ENCODE results near the gene FDX2. TPM values are rescaled to one million over a fixed set of nuclear protein-coding genes. Genes with fewer than 3 reads are reported as not detected.

FDX2 gene
- total RNA-seq, 1 experiment from 2014 or later, result 18.9 TPM

GRCh38 chr19:10362259-10362658, 46.4 kb upstream of the FDX2 start:
- no TSS peak for BruUV-seq (replicated peaks)
- no peaks in the 10 kb centered on the region for H3K4me1 Mint-ChIP-seq (ENCODE audit: low read depth, unreplicated experiment)
- peaks cover 25% of the 10 kb centered on the region for H3K36me3 Mint-ChIP-seq (ENCODE audit: insufficient read depth, unreplicated experiment)
- no peaks in the 10 kb centered on the region for H3K27me3 Mint-ChIP-seq (ENCODE audit: unreplicated experiment)
- TF ChIP-seq CTCF (IDR thresholded peaks at IDR 0.05; ENCODE audit: unreplicated experiment), result no peak
- H3K4me3 Mint-ChIP-seq (ENCODE audit: low read depth, unreplicated experiment), result no peak overlapping the region
- intact Hi-C loops (cut with micrococcal nuclease; ENCODE audit: unreplicated experiment), result no loop called here
- CTCF ChIA-PET, result no interaction called here
- H3K27ac Mint-ChIP-seq (ENCODE audit: unreplicated experiment), result no peak overlapping the region
- H3K9me3 Mint-ChIP-seq (ENCODE audit: low read depth, unreplicated experiment), result no peaks in the 10 kb centered on the region
- DNase-seq, result no peak

GRCh38 chr19:10361569-10362011, 45.8 kb upstream of the FDX2 start:
- Mint-ChIP-seq H3K4me1 (ENCODE audit: low read depth, unreplicated experiment) (no peaks in the 10 kb centered on the region), H3K27ac (ENCODE audit: unreplicated experiment) (no peak overlapping the region), H3K9me3 (ENCODE audit: low read depth, unreplicated experiment) (no peaks in the 10 kb centered on the region), H3K4me3 (ENCODE audit: low read depth, unreplicated experiment) (no peak overlapping the region), H3K36me3 (ENCODE audit: insufficient read depth, unreplicated experiment) (peaks cover 23% of the 10 kb centered on the region), H3K27me3 (ENCODE audit: unreplicated experiment) (no peaks in the 10 kb centered on the region)
- no TSS peak for BruUV-seq (replicated peaks)
- CTCF ChIA-PET, result no interaction called here
- intact Hi-C loops (cut with micrococcal nuclease; ENCODE audit: unreplicated experiment), result no loop called here
- no peak for DNase-seq
- no peak for TF ChIP-seq CTCF (IDR thresholded peaks at IDR 0.05; ENCODE audit: unreplicated experiment)

GRCh38 chr19:10356431-10356830, 40.6 kb upstream of the FDX2 start:
- H3K9me3 Mint-ChIP-seq (ENCODE audit: low read depth, unreplicated experiment), result no peaks in the 10 kb centered on the region
- TF ChIP-seq CTCF (IDR thresholded peaks at IDR 0.05; ENCODE audit: unreplicated experiment), result no peak
- no peak for DNase-seq
- intact Hi-C loops (cut with micrococcal nuclease; ENCODE audit: unreplicated experiment), result no loop called here
- no TSS peak for BruUV-seq (replicated peaks)
- no peaks in the 10 kb centered on the region for H3K27me3 Mint-ChIP-seq (ENCODE audit: unreplicated experiment)
- no peak overlapping the region for H3K4me3 Mint-ChIP-seq (ENCODE audit: low read depth, unreplicated experiment)
- no peak overlapping the region for H3K27ac Mint-ChIP-seq (ENCODE audit: unreplicated experiment)
- H3K4me1 Mint-ChIP-seq (ENCODE audit: low read depth, unreplicated experiment), result no peaks in the 10 kb centered on the region
- H3K36me3 Mint-ChIP-seq (ENCODE audit: insufficient read depth, unreplicated experiment), result peaks cover 26% of the 10 kb centered on the region
- CTCF ChIA-PET, result no interaction called here

GRCh38 chr19:10353793-10354391, 38.1 kb upstream of the FDX2 start:
- peak; percentile 16 for DNase-seq
- no peak for TF ChIP-seq CTCF (IDR thresholded peaks at IDR 0.05; ENCODE audit: unreplicated experiment)
- intact Hi-C loops (cut with micrococcal nuclease; ENCODE audit: unreplicated experiment), result no loop called here
- Mint-ChIP-seq H3K9me3 (ENCODE audit: low read depth, unreplicated experiment) (no peaks in the 10 kb centered on the region), H3K4me3 (ENCODE audit: low read depth, unreplicated experiment) (no peak overlapping the region), H3K36me3 (ENCODE audit: insufficient read depth, unreplicated experiment) (peaks cover 15% of the 10 kb centered on the region), H3K27me3 (ENCODE audit: unreplicated experiment) (no peaks in the 10 kb centered on the region), H3K4me1 (ENCODE audit: low read depth, unreplicated experiment) (no peaks in the 10 kb centered on the region), H3K27ac (ENCODE audit: unreplicated experiment) (no peak overlapping the region)
- BruUV-seq (replicated peaks), result no TSS peak
- CTCF ChIA-PET, result no interaction called here

Measured in Calu3 (cell line).